Neural cell (in vitro differentiated cells): Measurements from ENCODE around the gene OR2V1. TPM values are rescaled to one million over a fixed set of nuclear protein-coding genes. Genes with fewer than 3 reads are reported as not detected.

Experiments used
- H2AFZ ChIP-seq: fragments of 200-600, 300-800 bp; sonication (generic), shearing (Covaris generic); 2 replicates; pipeline ENCODE4 v1.6.0; 2014; ENCODE audit warnings: low read depth, mild to moderate bottlenecking, antibody characterized with exemption, low read length, moderate library complexity
- H3F3A ChIP-seq: fragments of 200-600 bp; shearing (Covaris generic); 2 replicates; pipeline ENCODE4 v1.6.1; 2016; ENCODE audit warnings: mild to moderate bottlenecking, moderate library complexity, mixed read lengths, antibody characterized with exemption, low read length; ENCODE audit not compliant: insufficient read depth, poor library complexity, severe bottlenecking
- H3K27ac ChIP-seq: fragments of 200-600, 300-800 bp; sonication (generic), shearing (Covaris generic); 2 replicates; pipeline ENCODE4 v1.5.1; 2014; ENCODE audit warnings: mild to moderate bottlenecking, low read length, moderate library complexity
- H3K27me3 ChIP-seq: fragments of 300-800, 200-600 bp; sonication (generic), shearing (Covaris generic); 2 replicates; pipeline ENCODE4 v1.6.0; 2014; ENCODE audit warnings: mild to moderate bottlenecking, low read depth, low read length, moderate library complexity; ENCODE audit not compliant: insufficient read depth
- H3K36me3 ChIP-seq: fragments of 300-800, 200-600 bp; sonication (generic), shearing (Covaris generic); 2 replicates; pipeline ENCODE4 v1.5.1; 2014; ENCODE audit warnings: mild to moderate bottlenecking, antibody characterized with exemption, low read length, moderate library complexity; ENCODE audit not compliant: insufficient read depth
- H3K4me2 ChIP-seq: fragments of 300-800, 200-600 bp; sonication (generic), shearing (Covaris generic); 2 replicates; pipeline ENCODE4 v1.6.0; 2014; ENCODE audit warnings: mild to moderate bottlenecking, low read length
- H3K4me3 ChIP-seq: fragments of 300-800, 200-600 bp; sonication (generic), shearing (Covaris generic); 2 replicates; pipeline ENCODE4 v1.5.1; 2014; ENCODE audit warnings: mild to moderate bottlenecking, low read length, moderate library complexity
- H3K79me2 ChIP-seq: fragments of 200-600 bp; shearing (Covaris generic); replicated peaks from 2 replicates; pipeline ENCODE4 v1.6.0; 2014; ENCODE audit warnings: mild to moderate bottlenecking, low read length, moderate library complexity; ENCODE audit not compliant: insufficient read depth
- H3K9ac ChIP-seq: fragments of 300-800, 200-600 bp; sonication (generic), shearing (Covaris generic); 2 replicates; pipeline ENCODE4 v1.6.1; 2016; ENCODE audit warnings: mild to moderate bottlenecking, low read length, mixed read lengths
- H3K9me2 ChIP-seq: fragments of 200-600 bp; shearing (Covaris generic); 2 replicates; pipeline ENCODE4 v1.6.1; 2016; ENCODE audit warnings: mild to moderate bottlenecking, low read length, mixed read lengths; ENCODE audit not compliant: insufficient read depth
- H3K9me3 ChIP-seq: fragments of 200-600, 300-800 bp; sonication (generic), shearing (Covaris generic); 2 replicates; pipeline ENCODE4 v1.6.1; 2016; ENCODE audit warnings: mild to moderate bottlenecking, mixed run types, low read length, moderate library complexity, mixed read lengths
- H4K20me1 ChIP-seq: fragments of 200-600 bp; shearing (Covaris generic); 2 replicates; pipeline ENCODE4 v1.6.1; 2016; ENCODE audit warnings: mild to moderate bottlenecking, mixed run types; ENCODE audit not compliant: insufficient read depth
- CTCF ChIP-seq: fragments of 450-650 bp; IDR thresholded peaks from 2 replicates; pipeline ENCODE4 v1.5.1; 2014; ENCODE audit warnings: antibody characterized with exemption, mild to moderate bottlenecking, moderate library complexity; ENCODE audit not compliant: poor library complexity, severe bottlenecking
- EP300 ChIP-seq: fragments of 450-650 bp; conservative IDR thresholded peaks from 2 replicates; pipeline ENCODE4 v1.6.1; 2014; ENCODE audit warnings: antibody characterized with exemption, mild to moderate bottlenecking, moderate library complexity; ENCODE audit not compliant: poor library complexity, severe bottlenecking
- EZH2 ChIP-seq: fragments of 200-600, 300-800 bp; shearing (Covaris generic), sonication (generic); IDR thresholded peaks from 2 replicates; pipeline ENCODE4 v1.6.1; 2014; ENCODE audit warnings: antibody characterized with exemption, low read length, borderline replicate concordance, mild to moderate bottlenecking; ENCODE audit not compliant: insufficient read depth, poor library complexity, severe bottlenecking
- MXI1 ChIP-seq: fragments of 450-650 bp; conservative IDR thresholded peaks from 2 replicates; pipeline ENCODE4 v1.6.1; 2014; ENCODE audit warnings: antibody characterized with exemption, mild to moderate bottlenecking; ENCODE audit not compliant: poor library complexity, severe bottlenecking
- POLR2AphosphoS5 ChIP-seq: IDR thresholded peaks from 2 replicates; pipeline ENCODE4 v1.6.1; 2012
- RAD21 ChIP-seq: fragments of 450-650 bp; conservative IDR thresholded peaks from 2 replicates; pipeline ENCODE4 v1.6.1; 2014; ENCODE audit warnings: antibody characterized with exemption, mild to moderate bottlenecking, moderate library complexity
- REST ChIP-seq: IDR thresholded peaks from 2 replicates; pipeline ENCODE4 v1.6.1; 2012; ENCODE audit warnings: borderline replicate concordance
- SMC3 ChIP-seq: fragments of 450-650 bp; conservative IDR thresholded peaks from 2 replicates; pipeline ENCODE4 v1.6.1; 2014; ENCODE audit warnings: antibody characterized with exemption, mild to moderate bottlenecking, moderate library complexity; ENCODE audit not compliant: poor library complexity
- TAF1 ChIP-seq: IDR thresholded peaks from 2 replicates; pipeline ENCODE4 v1.6.1; 2012; ENCODE audit warnings: low read depth
- polyA plus RNA-seq: library from polyadenylated mRNA; depleted of rRNA; stranded (reverse); fragments of >200 nt; gene quantifications from 2 replicates; pipeline ENCODE4 v1.2.3, GENCODE V29; 2014

Gene OR2V1
- polyA plus RNA-seq, 1 donor from 2014 or later = not detected

GRCh38 chr5:181160152-181160754, 29.3 kb upstream of the OR2V1 start:
- H3K9ac ChIP-seq = peak overlapping the region; percentile 47
- peak overlapping the region; percentile 53 for H3K27ac ChIP-seq
- peak overlapping the region; percentile 53 for H3K4me3 ChIP-seq
- no peaks in the 10 kb centered on the region for H3K79me2 ChIP-seq
- no peaks in the 10 kb centered on the region for H3K9me2 ChIP-seq
- H3F3A ChIP-seq = no peaks in the 10 kb centered on the region
- TF ChIP-seq EP300 (no peak), RAD21 (no peak), REST (no peak), TAF1 (no peak), MXI1 (no peak), EZH2 (no peak), SMC3 (no peak)
- H3K36me3 ChIP-seq = no peaks in the 10 kb centered on the region
- H3K9me3 ChIP-seq = no peaks in the 10 kb centered on the region
- no peak overlapping the region for H2AFZ ChIP-seq
- peaks cover 17% of the 10 kb centered on the region for H3K27me3 ChIP-seq
- no peak overlapping the region for H3K4me2 ChIP-seq
- H4K20me1 ChIP-seq = no peaks in the 10 kb centered on the region

GRCh38 chr5:181159286-181160151, 28.6 kb upstream of the OR2V1 start:
- no peak for TF ChIP-seq REST
- TF ChIP-seq POLR2AphosphoS5 = no peak
- peak; percentile 83 for TF ChIP-seq CTCF
- peak; percentile 83 for TF ChIP-seq RAD21
- TF ChIP-seq SMC3 = peak; percentile 75
- TF ChIP-seq MXI1 = no peak
- TF ChIP-seq EP300 = no peak
- no peak for TF ChIP-seq EZH2
- no peak for TF ChIP-seq TAF1
- Histone ChIP-seq H3K4me3 (no peak overlapping the region), H3K36me3 (no peaks in the 10 kb centered on the region)

More at GRCh38 chr5:181159286-181160151, 28.6 kb upstream of the OR2V1 start:
- Histone ChIP-seq H3K9ac (no peak overlapping the region), H3K27ac (no peak overlapping the region), H3K27me3 (peaks cover 13% of the 10 kb centered on the region), H2AFZ (no peak overlapping the region), H3F3A (no peaks in the 10 kb centered on the region), H3K79me2 (no peaks in the 10 kb centered on the region), H3K9me3 (no peaks in the 10 kb centered on the region), H4K20me1 (no peaks in the 10 kb centered on the region), H3K4me2 (no peak overlapping the region), H3K9me2 (no peaks in the 10 kb centered on the region)
